DND-41 (cell line): Measurements from ENCODE around the gene PPFIA1.

ENCODE experiments used
- ATAC-seq: fragments of 200-7000 bp; cut with Tn5 transposase; 3 replicates; pipeline ENCODE4 v1.9.1; 2021; ENCODE audit warnings: low read depth; ENCODE audit not compliant: insufficient read depth
- DNase-seq: peaks from one replicate; pipeline ENCODE4 v3.0.0-alpha.2; 2020
- H2AFZ ChIP-seq: 2 replicates; pipeline ENCODE4 v1.6.0; 2012; ENCODE audit warnings: low read depth, low read length
- H3K27ac ChIP-seq: 2 replicates; pipeline ENCODE4 v1.5.1; 2012; ENCODE audit warnings: low read length, inconsistent platforms
- H3K27me3 ChIP-seq: fragments of 200-600 bp; sonication (generic); 2 replicates; pipeline ENCODE4 v1.6.0; 2012; ENCODE audit warnings: low read length, mild to moderate bottlenecking, inconsistent platforms; ENCODE audit not compliant: insufficient read depth, poor library complexity
- H3K36me3 ChIP-seq: 2 replicates; pipeline ENCODE4 v1.5.1; 2012; ENCODE audit warnings: low read length, inconsistent platforms; ENCODE audit not compliant: insufficient read depth
- H3K4me1 ChIP-seq: 2 replicates; pipeline ENCODE4 v1.5.1; 2012; ENCODE audit warnings: mild to moderate bottlenecking, low read length; ENCODE audit not compliant: insufficient read depth
- H3K4me2 ChIP-seq: 2 replicates; pipeline ENCODE4 v1.6.0; 2012; ENCODE audit warnings: mild to moderate bottlenecking, moderate library complexity, low read length, inconsistent platforms; ENCODE audit not compliant: insufficient read depth
- H3K4me3 ChIP-seq, 2 experiments: fragments of 200-600 bp in 1 of 2; shearing (Covaris generic) in 1 of 2; 2 replicates each; pipeline ENCODE4 v1.5.1; 2012 to 2016; ENCODE audit warnings: inconsistent platforms in 2 of 2, low read length in 2 of 2, mild to moderate bottlenecking in 2 of 2, low read depth in 1 of 2, moderate library complexity in 1 of 2
- H3K79me2 ChIP-seq: 2 replicates; pipeline ENCODE4 v1.6.0; 2012; ENCODE audit warnings: low read length, inconsistent platforms; ENCODE audit not compliant: insufficient read depth
- H3K9ac ChIP-seq: 2 replicates; pipeline ENCODE4 v1.6.0; 2012; ENCODE audit warnings: low read depth, mild to moderate bottlenecking, inconsistent platforms, low read length, moderate library complexity
- H3K9me3 ChIP-seq: 2 replicates; pipeline ENCODE4 v1.5.1; 2012; ENCODE audit warnings: low read length, moderate library complexity, mild to moderate bottlenecking, inconsistent platforms; ENCODE audit not compliant: insufficient read depth, severe bottlenecking
- H4K20me1 ChIP-seq: 2 replicates; pipeline ENCODE4 v1.6.0; 2012; ENCODE audit warnings: low read length; ENCODE audit not compliant: insufficient read depth
- CTCF ChIP-seq: IDR thresholded peaks from 2 replicates; pipeline ENCODE4 v1.5.1; 2012; ENCODE audit warnings: borderline replicate concordance, low read length, moderate library complexity, mild to moderate bottlenecking; ENCODE audit not compliant: poor library complexity, severe bottlenecking; ENCODE audit errors: extremely low read depth
- EZH2 ChIP-seq: IDR thresholded peaks from 3 replicates; pipeline ENCODE4 v1.6.1; 2012; ENCODE audit warnings: borderline replicate concordance, low read depth, mild to moderate bottlenecking, moderate library complexity, low read length, inconsistent platforms; ENCODE audit not compliant: severe bottlenecking

PPFIA1 gene

GRCh38 chr11:70230840-70231710 is 39.4 kb upstream of the PPFIA1 start:
- Histone ChIP-seq H3K9ac (no peak overlapping the region), H3K27me3 (peaks cover 9% of the 10 kb centered on the region), H3K36me3 (no peaks in the 10 kb centered on the region), H3K79me2 (no peaks in the 10 kb centered on the region), H3K27ac (no peak overlapping the region), H3K9me3 (no peaks in the 10 kb centered on the region), H3K4me2 (no peak overlapping the region), H4K20me1 (no peaks in the 10 kb centered on the region; the same call in 1 of the 2 replicates), H2AFZ (no peak overlapping the region), H3K4me1 (no peaks in the 10 kb centered on the region), H3K4me3 (no peak overlapping the region)
- ATAC-seq: no peak
- no peak for DNase-seq
- TF ChIP-seq CTCF: no peak

GRCh38 chr11:70233034-70233433 is 37.5 kb upstream of the PPFIA1 start:
- H3K4me1 ChIP-seq: no peaks in the 10 kb centered on the region
- ATAC-seq: no peak
- H2AFZ ChIP-seq: no peak overlapping the region
- H3K4me2 ChIP-seq: no peak overlapping the region
- DNase-seq: no peak
- H3K9ac ChIP-seq: no peak overlapping the region
- H3K79me2 ChIP-seq: no peaks in the 10 kb centered on the region
- no peaks in the 10 kb centered on the region for H3K9me3 ChIP-seq
- no peak overlapping the region for H3K4me3 ChIP-seq
- H3K36me3 ChIP-seq: no peaks in the 10 kb centered on the region
- H3K27ac ChIP-seq: no peak overlapping the region
- H4K20me1 ChIP-seq: no peaks in the 10 kb centered on the region
- no peak for TF ChIP-seq EZH2
- no peak for TF ChIP-seq CTCF
- peaks cover 8% of the 10 kb centered on the region for H3K27me3 ChIP-seq

- no peak for DNase-seq
- no peak for TF ChIP-seq EZH2
- Histone ChIP-seq H4K20me1 (no peaks in the 10 kb centered on the region), H3K4me2 (no peak overlapping the region), H3K4me3 (no peak overlapping the region), H3K9ac (no peak overlapping the region), H2AFZ (no peak overlapping the region), H3K79me2 (no peaks in the 10 kb centered on the region), H3K27me3 (peaks cover 8% of the 10 kb centered on the region), H3K4me1 (no peaks in the 10 kb centered on the region), H3K36me3 (no peaks in the 10 kb centered on the region), H3K27ac (no peak overlapping the region), H3K9me3 (no peaks in the 10 kb centered on the region)
- no peak for ATAC-seq
These were observed 37.0 kb upstream of the PPFIA1 start for GRCh38 chr11:70233511-70233934.

GRCh38 chr11:70233962-70234361 is 36.5 kb upstream of the PPFIA1 start:
- TF ChIP-seq EZH2 (no peak), CTCF (no peak)
- Histone ChIP-seq H4K20me1 (no peaks in the 10 kb centered on the region), H3K36me3 (no peaks in the 10 kb centered on the region), H3K79me2 (no peaks in the 10 kb centered on the region), H3K27me3 (peaks cover 8% of the 10 kb centered on the region), H2AFZ (no peak overlapping the region), H3K4me1 (no peaks in the 10 kb centered on the region), H3K9ac (no peak overlapping the region), H3K4me2 (no peak overlapping the region), H3K4me3 (no peak overlapping the region), H3K27ac (no peak overlapping the region), H3K9me3 (no peaks in the 10 kb centered on the region)
- no peak for ATAC-seq
- no peak for DNase-seq
